ENCODE results near the gene PCGF1.

GRCh38 chr2:74481961-74482800, 25.3 kb downstream of the PCGF1 start:
- TF ChIP-seq POLR2A (IDR thresholded peaks at IDR 0.05; ENCODE audit: borderline replicate concordance, extremely low read depth, insufficient read depth, insufficient read length) = no peak
- TF ChIP-seq REST (IDR thresholded peaks at IDR 0.05; ENCODE audit: low read depth) = no peak
- no peak for TF ChIP-seq CTCF (IDR thresholded peaks at IDR 0.05 in 2 of 3, conservative IDR thresholded peaks at IDR 0.05 in 1 of 3; ENCODE audit: borderline replicate concordance in 1 of 3, insufficient read depth in 1 of 3, low read depth in 2 of 3, low read length in 2 of 3)
- no peak for TF ChIP-seq EZH2phosphoT487 (IDR thresholded peaks at IDR 0.05; ENCODE audit: borderline replicate concordance)
- TF ChIP-seq, protein P1, sequence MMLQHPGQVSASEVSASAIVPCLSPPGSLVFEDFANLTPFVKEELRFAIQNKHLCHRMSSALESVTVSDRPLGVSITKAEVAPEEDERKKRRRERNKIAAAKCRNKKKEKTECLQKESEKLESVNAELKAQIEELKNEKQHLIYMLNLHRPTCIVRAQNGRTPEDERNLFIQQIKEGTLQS (IDR thresholded peaks at IDR 0.05) = no peak
- TF ChIP-seq YY1 (IDR thresholded peaks at IDR 0.05; ENCODE audit: extremely low read depth, insufficient replicate concordance, low read depth, low read length) = no peak
- no peak for TF ChIP-seq EZH2 (IDR thresholded peaks at IDR 0.05)
- TF ChIP-seq, protein P2, sequence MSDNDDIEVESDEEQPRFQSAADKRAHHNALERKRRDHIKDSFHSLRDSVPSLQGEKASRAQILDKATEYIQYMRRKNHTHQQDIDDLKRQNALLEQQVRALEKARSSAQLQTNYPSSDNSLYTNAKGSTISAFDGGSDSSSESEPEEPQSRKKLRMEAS (IDR thresholded peaks at IDR 0.05) = no peak
- TF ChIP-seq ZNF274 (IDR thresholded peaks at IDR 0.05; ENCODE audit: low read depth, low read length) = no peak
- no peak for TF ChIP-seq SRF (IDR thresholded peaks at IDR 0.05; ENCODE audit: low read depth)
- TF ChIP-seq POLR2AphosphoS5 (IDR thresholded peaks at IDR 0.05; ENCODE audit: low read depth, low read length) = no peak
- no peak for TF ChIP-seq JUND (IDR thresholded peaks at IDR 0.05)
- TF ChIP-seq SP1 (IDR thresholded peaks at IDR 0.05; ENCODE audit: low read depth) = no peak
- TF ChIP-seq RAD21 (IDR thresholded peaks at IDR 0.05; ENCODE audit: low read depth) = no peak
